ENCODE results near the gene TIMM21.

DNA sequence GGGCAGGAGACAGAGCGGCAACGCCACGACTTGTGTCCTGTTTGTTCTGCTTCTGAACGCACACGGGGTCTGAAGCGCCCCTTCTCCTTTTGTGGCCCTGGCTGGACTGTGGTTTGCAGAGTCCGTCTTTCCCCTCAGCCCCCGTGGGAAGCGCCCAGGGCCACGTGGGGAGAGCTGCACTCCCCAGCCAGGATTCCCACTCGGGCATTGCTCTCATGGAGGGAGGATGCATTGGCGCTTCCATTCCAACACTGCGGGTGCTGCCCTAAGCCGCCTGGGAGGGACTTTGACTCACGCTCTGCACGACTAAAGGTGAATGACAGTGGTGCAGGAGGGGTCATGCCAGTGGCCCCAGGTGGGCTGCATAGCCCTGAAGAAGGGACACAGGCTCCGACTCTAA lies 52.5 kb downstream of the TIMM21 start:
- no peak for TF ChIP-seq DMBX1 (CRISPR knock-in tag; IDR thresholded peaks at IDR 0.05; ENCODE audit: borderline replicate concordance)
- TF ChIP-seq CEBPB (tag; IDR thresholded peaks at IDR 0.05) = no peak
- no peak for TF ChIP-seq ZNF518B (CRISPR knock-in tag; IDR thresholded peaks at IDR 0.05)
- no peak for TF ChIP-seq CHD2 (IDR thresholded peaks at IDR 0.05; ENCODE audit: low read depth, low read length)
- TF ChIP-seq SRSF3 (IDR thresholded peaks at IDR 0.05; ENCODE audit: insufficient read depth, low read length) = no peak

Data from K562 (cell line).